Parathyroid adenoma (tissue), 2 donors: ENCODE data around the gene SLC7A6OS.
A peak's percentile ranks its signal among the peaks of the same experiment; 100 is the strongest.

Source experiments
- H2AFZ ChIP-seq: fragments of 300-600 bp; sonication (generic); one replicate; pipeline ENCODE4 v1.7.0; 2017; ENCODE audit warnings: antibody characterized with exemption, mild to moderate bottlenecking
- H3K27ac ChIP-seq: fragments of 300-600 bp; sonication (generic); one replicate; pipeline ENCODE4 v1.7.0; 2017
- H3K27me3 ChIP-seq: fragments of 300-600 bp; sonication (generic); one replicate; pipeline ENCODE4 v1.7.0; 2017; ENCODE audit warnings: low read length; ENCODE audit not compliant: control insufficient read depth, insufficient read depth
- H3K36me3 ChIP-seq: fragments of 300-600 bp; sonication (generic); one replicate; pipeline ENCODE4 v1.7.0; 2017; ENCODE audit warnings: low read length; ENCODE audit not compliant: control insufficient read depth, insufficient read depth
- H3K4me1 ChIP-seq: fragments of 300-600 bp; sonication (generic); one replicate; pipeline ENCODE4 v1.7.0; 2017; ENCODE audit warnings: control low read depth
- H3K4me2 ChIP-seq: fragments of 300-600 bp; sonication (generic); one replicate; pipeline ENCODE4 v1.7.0; 2017; ENCODE audit warnings: low read length
- H3K4me3 ChIP-seq: fragments of 300-600 bp; sonication (generic); one replicate; pipeline ENCODE4 v1.7.0; 2017; ENCODE audit warnings: low read depth, low read length
- H3K79me2 ChIP-seq: fragments of 300-600 bp; sonication (generic); one replicate; pipeline ENCODE4 v1.7.0; 2017; ENCODE audit warnings: control low read depth
- H3K9ac ChIP-seq: fragments of 300-600 bp; sonication (generic); one replicate; pipeline ENCODE4 v1.7.0; 2017; ENCODE audit warnings: mild to moderate bottlenecking
- H3K9me3 ChIP-seq: fragments of 300-600 bp; sonication (generic); one replicate; pipeline ENCODE4 v1.7.0; 2017; ENCODE audit warnings: low read length; ENCODE audit not compliant: control insufficient read depth
- TF ChIP-seq, protein P1 (sequence below): fragments of 300-600 bp; sonication (generic); IDR thresholded peaks from one replicate; pipeline ENCODE4 v1.7.0; 2017; ENCODE audit warnings: antibody characterized with exemption, mild to moderate bottlenecking
- donor health status: primary hyperparathyroidism.

Gene SLC7A6OS

DNA sequence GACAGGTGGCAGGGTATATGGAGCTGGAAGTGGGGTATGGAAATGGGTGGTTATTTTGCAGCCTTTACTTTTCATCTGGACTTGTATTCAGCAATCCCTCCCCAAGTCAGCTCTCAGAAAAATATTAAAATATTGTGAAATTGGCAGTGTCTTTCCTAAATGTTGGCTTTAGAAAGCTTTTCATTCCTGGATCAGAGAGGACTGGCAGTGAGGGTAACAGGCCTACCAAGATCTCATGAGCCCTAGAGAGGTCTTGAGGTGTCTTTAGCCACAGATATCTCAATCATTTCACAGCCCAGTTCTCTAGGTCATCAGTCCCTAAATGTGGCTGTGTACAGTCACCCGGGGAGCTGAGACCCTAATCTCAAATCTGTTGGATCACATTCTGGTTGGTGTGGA, 22.5 kb downstream of the SLC7A6OS start:
- Histone ChIP-seq H3K9me3 (no peaks in the 10 kb centered on the region), H3K79me2 (peaks cover 3% of the 10 kb centered on the region), H3K4me2 (no peak overlapping the region), H3K4me1 (peaks cover 8% of the 10 kb centered on the region), H3K36me3 (no peaks in the 10 kb centered on the region), H3K27me3 (no peaks in the 10 kb centered on the region), H3K27ac (peak overlapping the region; percentile 5), H2AFZ (no peak overlapping the region), H3K4me3 (no peak overlapping the region), H3K9ac (no peak overlapping the region)
- TF ChIP-seq, protein P1, sequence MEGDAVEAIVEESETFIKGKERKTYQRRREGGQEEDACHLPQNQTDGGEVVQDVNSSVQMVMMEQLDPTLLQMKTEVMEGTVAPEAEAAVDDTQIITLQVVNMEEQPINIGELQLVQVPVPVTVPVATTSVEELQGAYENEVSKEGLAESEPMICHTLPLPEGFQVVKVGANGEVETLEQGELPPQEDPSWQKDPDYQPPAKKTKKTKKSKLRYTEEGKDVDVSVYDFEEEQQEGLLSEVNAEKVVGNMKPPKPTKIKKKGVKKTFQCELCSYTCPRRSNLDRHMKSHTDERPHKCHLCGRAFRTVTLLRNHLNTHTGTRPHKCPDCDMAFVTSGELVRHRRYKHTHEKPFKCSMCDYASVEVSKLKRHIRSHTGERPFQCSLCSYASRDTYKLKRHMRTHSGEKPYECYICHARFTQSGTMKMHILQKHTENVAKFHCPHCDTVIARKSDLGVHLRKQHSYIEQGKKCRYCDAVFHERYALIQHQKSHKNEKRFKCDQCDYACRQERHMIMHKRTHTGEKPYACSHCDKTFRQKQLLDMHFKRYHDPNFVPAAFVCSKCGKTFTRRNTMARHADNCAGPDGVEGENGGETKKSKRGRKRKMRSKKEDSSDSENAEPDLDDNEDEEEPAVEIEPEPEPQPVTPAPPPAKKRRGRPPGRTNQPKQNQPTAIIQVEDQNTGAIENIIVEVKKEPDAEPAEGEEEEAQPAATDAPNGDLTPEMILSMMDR: no peak

GRCh38 chr16:68287276-68288251, 23.2 kb downstream of the SLC7A6OS start:
- H3K9me3 ChIP-seq: no peaks in the 10 kb centered on the region
- H3K4me1 ChIP-seq: peaks cover 8% of the 10 kb centered on the region
- H3K4me3 ChIP-seq: no peak overlapping the region
- H2AFZ ChIP-seq: no peak overlapping the region
- peaks cover 3% of the 10 kb centered on the region for H3K79me2 ChIP-seq
- H3K27ac ChIP-seq: peak overlapping the region; percentile 5
- H3K9ac ChIP-seq: no peak overlapping the region
- H3K36me3 ChIP-seq: no peaks in the 10 kb centered on the region
- no peak overlapping the region for H3K4me2 ChIP-seq
- TF ChIP-seq, protein P1: no peak
- no peaks in the 10 kb centered on the region for H3K27me3 ChIP-seq

DNA sequence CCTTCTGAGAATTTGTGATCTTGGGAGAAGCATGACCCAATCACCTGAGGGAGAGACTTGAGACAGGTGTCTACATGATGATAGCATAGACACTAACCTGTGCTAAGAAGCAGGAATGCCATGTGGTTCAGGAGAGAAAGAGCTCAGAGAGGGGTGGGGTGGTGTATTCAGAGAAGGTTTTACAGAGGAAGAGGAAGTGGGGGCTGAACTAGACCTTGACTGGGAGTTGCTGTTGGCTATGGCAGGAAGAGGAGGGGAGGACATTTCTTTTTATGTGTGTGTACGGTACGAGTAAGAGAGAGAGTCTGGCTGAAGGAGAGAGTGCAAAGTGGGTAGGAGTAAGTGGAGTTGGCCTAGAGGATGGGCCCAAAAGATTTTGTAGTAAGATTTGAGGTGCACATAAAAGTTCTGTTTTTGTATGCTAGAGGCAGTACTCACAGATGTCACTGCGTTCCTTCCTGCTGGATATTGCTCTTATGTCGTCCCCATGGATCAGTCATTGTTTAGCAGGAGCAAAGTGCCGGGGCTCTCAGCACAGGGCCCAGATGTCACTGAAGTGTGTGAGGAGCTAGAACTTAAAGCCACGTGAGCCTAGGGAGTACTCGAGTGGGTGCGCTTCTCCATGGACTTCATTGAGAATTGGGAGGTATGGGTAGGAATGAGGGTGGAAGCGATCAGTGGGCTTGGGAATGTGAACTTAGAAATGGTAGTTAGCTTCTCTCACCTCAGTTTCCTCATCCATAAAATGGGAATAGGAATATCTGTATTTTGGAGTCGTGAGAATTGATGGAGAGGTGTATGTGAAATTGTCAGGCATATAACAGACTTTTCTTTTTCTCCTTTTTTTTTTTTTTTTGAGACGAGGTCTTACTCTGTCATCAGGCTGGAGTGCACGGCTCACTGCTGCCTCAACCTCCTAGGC, 24.3 kb downstream of the SLC7A6OS start:
- H3K79me2 ChIP-seq: peaks cover 3% of the 10 kb centered on the region
- TF ChIP-seq, protein P1: no peak
- no peak overlapping the region for H3K4me3 ChIP-seq
- H3K27ac ChIP-seq: no peak overlapping the region
- no peak overlapping the region for H2AFZ ChIP-seq
- no peaks in the 10 kb centered on the region for H3K9me3 ChIP-seq
- no peak overlapping the region for H3K4me2 ChIP-seq
- H3K36me3 ChIP-seq: no peaks in the 10 kb centered on the region
- H3K9ac ChIP-seq: no peak overlapping the region
- H3K27me3 ChIP-seq: no peaks in the 10 kb centered on the region
- H3K4me1 ChIP-seq: peaks cover 3% of the 10 kb centered on the region

DNA sequence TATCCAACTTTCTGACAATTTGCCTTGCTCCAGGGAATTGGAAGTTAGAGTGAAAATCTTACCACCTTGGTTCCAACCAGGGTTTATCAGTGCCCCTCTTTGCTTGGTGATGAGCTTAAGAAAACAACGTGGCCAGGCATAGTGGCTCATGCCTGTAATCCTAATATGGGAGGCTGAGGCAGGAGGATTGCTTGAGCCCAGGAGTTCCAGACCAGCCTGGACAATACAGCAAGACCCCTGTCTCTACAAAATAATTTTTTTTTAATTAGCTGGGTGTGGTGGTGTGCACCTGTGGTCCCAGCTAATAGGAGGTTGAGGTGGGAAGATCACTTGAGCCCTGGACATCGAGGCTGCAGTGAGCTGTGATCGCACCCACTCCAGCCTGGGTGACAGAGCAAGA, 25.1 kb downstream of the SLC7A6OS start:
- no peak overlapping the region for H3K27ac ChIP-seq
- no peaks in the 10 kb centered on the region for H3K36me3 ChIP-seq
- no peak overlapping the region for H2AFZ ChIP-seq

More for the DNA sequence above, 25.1 kb downstream of the SLC7A6OS start:
- TF ChIP-seq, protein P1: no peak
- Histone ChIP-seq H3K79me2 (peaks cover 3% of the 10 kb centered on the region), H3K4me2 (no peak overlapping the region), H3K27me3 (no peaks in the 10 kb centered on the region), H3K4me3 (no peak overlapping the region), H3K9ac (no peak overlapping the region), H3K4me1 (peaks cover 3% of the 10 kb centered on the region), H3K9me3 (no peaks in the 10 kb centered on the region)
